Uterus (tissue), 2 donors: Measurements from ENCODE around the gene PLGLB1.
"Not testable (repeated sequence)": the region's sequence is repeated elsewhere in the genome, so short reads cannot be mapped to it uniquely, and the experiment has no call there.

ENCODE experiments used
- CTCF ChIP-seq, 4 experiments: fragments of 200-600 bp in 2 of 4; fragments of 450-650 bp in 2 of 4; sonication (generic) in 2 of 4; IDR thresholded peaks; one replicate each; pipeline ENCODE4 v1.5.1; 2016 to 2019; ENCODE audit warnings: antibody characterized with exemption in 4 of 4, mild to moderate bottlenecking in 2 of 4, moderate library complexity in 1 of 4
- POLR2A ChIP-seq, 2 donors: fragments of 450-650 bp; IDR thresholded peaks; one replicate each; pipeline ENCODE4 v1.6.1; 2016; ENCODE audit warnings: antibody characterized with exemption in 2 of 2, mild to moderate bottlenecking in 1 of 2, moderate library complexity in 1 of 2

GRCh38 chr2:87019053-87019452 lies 2.6 kb downstream of the PLGLB1 start:
- TF ChIP-seq CTCF, POLR2A (IDR thresholded peaks at IDR 0.05): not testable (repeated sequence)
